ENCODE measurements around the gene CAMSAP2.

DNA sequence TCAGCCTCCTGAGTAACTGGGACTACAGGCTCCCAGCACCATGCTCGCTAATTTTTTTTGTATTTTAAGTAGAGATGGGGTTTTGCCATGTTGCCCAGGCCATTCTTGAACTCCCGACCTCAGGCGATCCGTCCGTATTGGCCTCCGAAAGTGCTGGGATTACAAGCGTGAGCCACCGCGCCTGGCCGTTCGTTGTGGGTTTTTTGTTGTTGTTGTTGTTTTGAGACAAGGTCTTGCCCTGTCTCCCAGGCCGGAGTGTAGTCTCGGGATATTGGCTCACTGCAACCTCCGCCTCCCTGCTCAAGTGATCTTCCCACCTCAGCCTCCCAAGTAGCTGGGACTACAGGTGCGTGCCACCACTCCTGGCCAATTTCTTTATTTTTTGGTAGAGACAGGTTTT is 151.3 kb downstream of the CAMSAP2 start:
- no peak for TF ChIP-seq GATA2 (IDR thresholded peaks at IDR 0.05; ENCODE audit: low read depth, low read length)
- no peak for TF ChIP-seq GATA3 (IDR thresholded peaks at IDR 0.05; ENCODE audit: low read depth, low read length)
